ENCODE data around the gene LRMDA. TPM values are rescaled to one million over a fixed set of nuclear protein-coding genes. Genes with fewer than 3 reads are reported as not detected.
A peak's percentile ranks its signal among the peaks of the same experiment; 100 is the strongest.

LRMDA gene
- total and polyA plus RNA-seq, 2 of the 8 experiments (the other 6 are each of a cell fraction or from before 2014, with no cell fraction given): 0.86 to 2.8 TPM

DNA sequence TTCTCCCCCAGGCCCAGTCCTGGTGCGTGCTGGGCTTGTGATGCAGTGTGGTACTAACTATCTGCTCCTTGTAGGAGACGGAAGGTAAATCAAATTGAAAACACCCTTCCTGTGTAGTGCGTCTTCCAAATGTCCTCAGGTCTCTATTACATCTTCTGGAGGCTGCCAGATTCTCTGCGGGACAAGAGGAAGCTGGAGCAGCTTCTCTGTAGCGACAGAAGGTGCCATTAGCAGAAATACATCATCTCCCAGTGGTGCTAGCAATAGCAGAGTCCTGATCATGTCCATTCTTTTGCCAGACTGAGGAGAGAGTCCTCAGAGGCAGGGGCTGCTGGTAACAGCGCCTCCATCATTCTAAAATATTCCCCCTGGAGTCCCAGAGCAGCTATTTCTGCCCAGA is 675.2 kb downstream of the LRMDA start:
- H3K79me2 ChIP-seq (ENCODE audit: control insufficient read depth in 1 of 2, insufficient read depth in 2 of 2, low read length in 2 of 2): no peaks in the 10 kb centered on the region
- H4K20me1 ChIP-seq (replicated peaks in 1 of 2; ENCODE audit: control insufficient read depth in 1 of 2, insufficient read depth in 2 of 2, low read length in 2 of 2): no peaks in the 10 kb centered on the region
- no peak overlapping the region for H3K27ac ChIP-seq (ENCODE audit: low read depth, low read length)
- no peak for DNase-seq (ENCODE audit: low read depth in 1 of 2, low spot score in 2 of 2)
- H3K4me2 ChIP-seq (ENCODE audit: insufficient read depth in 1 of 2, low read depth in 2 of 2, low read length in 2 of 2): no peak overlapping the region
- no peak overlapping the region for H3K4ac ChIP-seq (replicated peaks; ENCODE audit: insufficient read length, low read depth, low read length)
- FAIRE-seq: no peak
- no peak overlapping the region for H2AK5ac ChIP-seq (ENCODE audit: low read depth, low read length)
- H3K23ac ChIP-seq (ENCODE audit: insufficient read length): no peak overlapping the region
- no peaks in the 10 kb centered on the region; the same call in 1 of the 2 replicates for H3K23me2 ChIP-seq (ENCODE audit: low read depth, low read length)
- H2BK5ac ChIP-seq (ENCODE audit: low read depth, low read length): no peak overlapping the region
- H2BK15ac ChIP-seq (ENCODE audit: low read length): no peak overlapping the region
- peak overlapping the region; percentile 21; the same call in 1 of the 2 replicates for H2BK12ac ChIP-seq (ENCODE audit: low read depth, low read length)
- ChIA-PET CTCF (ENCODE audit: partially characterized antibody) (interaction anchor here (0.6 to 1.5 kb wide), 5 partner anchors 19 to 438 kb away, joined by 3 to 7 read pairs (median 3); no protein-coding TSS in a partner anchor), POLR2A (ENCODE audit: partially characterized antibody) (no interaction called here)
- H3K4me3 ChIP-seq (ENCODE audit: extremely low read depth in 1 of 4, insufficient read depth in 2 of 4, low read depth in 3 of 4, low read length in 4 of 4): no peak overlapping the region
- no peak overlapping the region for H3K56ac ChIP-seq (replicated peaks; ENCODE audit: insufficient read length, low read depth, low read length)
- 0 out of 7 replicates have a peak, but pooled peaks cover 0 to 5% (median 0%) of the 10 kb centered on the region in 4 experiments for H3K27me3 ChIP-seq (replicated peaks in 1 of 4; ENCODE audit: control insufficient read depth in 3 of 4, extremely low read depth in 1 of 4, insufficient read depth in 3 of 4, low read length in 3 of 4)
- no peak overlapping the region for H3K14ac ChIP-seq (ENCODE audit: insufficient read length)
- H2BK20ac ChIP-seq (ENCODE audit: low read length): no peak overlapping the region
- no peak overlapping the region for H4K8ac ChIP-seq (ENCODE audit: extremely low read depth, insufficient read depth, low read length)
- H3K4me1 ChIP-seq (replicated peaks in 1 of 4; ENCODE audit: control insufficient read depth in 3 of 4, insufficient read depth in 4 of 4, low read length in 3 of 4): peaks cover 0 to 7% (median 3%) of the 10 kb centered on the region in 4 experiments; a peak in 1 of 7 replicates
- no peaks in the 10 kb centered on the region for H3K79me1 ChIP-seq (ENCODE audit: low read depth, low read length)
- H4K91ac ChIP-seq (replicated peaks; ENCODE audit: insufficient read length, low read length): no peak overlapping the region
- H3K36me3 ChIP-seq (ENCODE audit: control insufficient read depth in 2 of 4, insufficient read depth in 4 of 4, low read length in 3 of 4): no peaks in the 10 kb centered on the region
- no peaks in the 10 kb centered on the region for H3K9me3 ChIP-seq (ENCODE audit: insufficient read depth in 2 of 2, low read depth in 1 of 2, low read length in 1 of 2)
- H4K5ac ChIP-seq (ENCODE audit: insufficient read length, low read depth, low read length): no peak overlapping the region
- no peak overlapping the region for H2AFZ ChIP-seq (ENCODE audit: low read length)
- TF ChIP-seq KDM5A (IDR thresholded peaks at IDR 0.05; ENCODE audit: low read length): no peak
- no peak for TF ChIP-seq TAF7 (optimal IDR thresholded peaks at IDR 0.05; ENCODE audit: borderline replicate concordance, low read depth, low read length)
- no peak for TF ChIP-seq FOSL1 (IDR thresholded peaks at IDR 0.05; ENCODE audit: insufficient read depth, low read depth, low read length)
- H2BK120ac ChIP-seq (replicated peaks; ENCODE audit: low read depth, low read length): no peak overlapping the region
- no peak overlapping the region for H3K18ac ChIP-seq (ENCODE audit: extremely low read depth, low read length)
- 92% methylated on average over 6 of the region's 6 CpGs; no CpG with 5 or more reads in 1 of the 2 experiments for WGBS, 2 experiments (ENCODE audit: extremely low coverage in 1 of 2, insufficient coverage in 1 of 2, insufficient read length in 1 of 2, insufficient replicate concordance in 2 of 2, low coverage in 1 of 2, low lambda C conversion rate in 2 of 2, missing lambda C conversion rate in 1 of 2)
- H3K9ac ChIP-seq (replicated peaks in 1 of 4; ENCODE audit: extremely low read depth in 1 of 4, low read depth in 3 of 4, low read length in 3 of 4): no peak overlapping the region
